HG03354 (cell line): Measurements from ENCODE around the gene RNF151.
"Not testable (repeated sequence)": the region's sequence is repeated elsewhere in the genome, so short reads cannot be mapped to it uniquely, and the experiment has no call there.

Experiments
- ATAC-seq: cut with Tn5 transposase; IDR thresholded peaks from one replicate; pipeline ENCODE4 v1.9.1; 2021; ENCODE audit warnings: mild to moderate bottlenecking; ENCODE audit not compliant: unreplicated experiment, poor library complexity, severe bottlenecking

RNF151 gene

GRCh38 chr16:1938316-1938715 is 28.3 kb upstream of the RNF151 start:
- ATAC-seq, result no peak

- no peak for ATAC-seq
Measured at GRCh38 chr16:1938910-1939309, 27.7 kb upstream of the RNF151 start.

GRCh38 chr16:1939833-1940232 is 26.8 kb upstream of the RNF151 start:
- ATAC-seq, result not testable (repeated sequence)

- no peak for ATAC-seq
Measured at GRCh38 chr16:1940273-1941161, 26.1 kb upstream of the RNF151 start.

- ATAC-seq, result no peak
Measured at GRCh38 chr16:1941162-1942046, 25.3 kb upstream of the RNF151 start.

GRCh38 chr16:1942047-1942809 is 24.4 kb upstream of the RNF151 start:
- ATAC-seq, result no peak

GRCh38 chr16:1942810-1943726 is 23.6 kb upstream of the RNF151 start, which contains the start of gene MSRB1:
MSRB1 (minus strand) TSS chr16:1943199; CDS start chr16:1943156, 43 bp downstream.
- peak; percentile 91 for ATAC-seq

GRCh38 chr16:1944612-1945199 is 21.9 kb upstream of the RNF151 start:
- no peak for ATAC-seq

GRCh38 chr16:1945559-1946391 is 20.9 kb upstream of the RNF151 start:
- ATAC-seq, result no peak

GRCh38 chr16:1946495-1947368 is 19.9 kb upstream of the RNF151 start:
- no peak for ATAC-seq

GRCh38 chr16:1947369-1947670 is 19.3 kb upstream of the RNF151 start:
- no peak for ATAC-seq

- no peak for ATAC-seq
Measured at GRCh38 chr16:1949507-1949906, 17.1 kb upstream of the RNF151 start.

- no peak for ATAC-seq
Measured at GRCh38 chr16:1950047-1950446, 16.6 kb upstream of the RNF151 start.

GRCh38 chr16:1950559-1950958 is 16.1 kb upstream of the RNF151 start:
- ATAC-seq, result no peak

- ATAC-seq, result no peak
Measured at GRCh38 chr16:1953734-1954133, 12.9 kb upstream of the RNF151 start.

GRCh38 chr16:1957434-1958142 is 9.1 kb upstream of the RNF151 start:
- not testable (repeated sequence) for ATAC-seq
